Stimulated activated CD4-positive, alpha-beta T cell treated with anti-CD3 and anti-CD28 coated beads, TNF-alpha, amount 100 ng/mL, for 1 hour (primary cell): ENCODE measurements around the gene UNC119B.
"Not testable (repeated sequence)": the region's sequence is repeated elsewhere in the genome, so short reads cannot be mapped to it uniquely, and the experiment has no call there.

Source experiments
- DNase-seq, 3 donors: peaks; one replicate each; pipeline ENCODE4 v3.0.0-alpha.2; 2020; ENCODE audit warnings: low read depth in 3 of 3, low spot score in 1 of 3

UNC119B gene

GRCh38 chr12:120719072-120719471 is 8.8 kb downstream of the UNC119B start:
- no peak for DNase-seq

- DNase-seq: no peak
Measured at GRCh38 chr12:120719496-120720233, 9.4 kb downstream of the UNC119B start.

- no peak for DNase-seq
Measured at GRCh38 chr12:120720234-120720986, 10.2 kb downstream of the UNC119B start.

DNA sequence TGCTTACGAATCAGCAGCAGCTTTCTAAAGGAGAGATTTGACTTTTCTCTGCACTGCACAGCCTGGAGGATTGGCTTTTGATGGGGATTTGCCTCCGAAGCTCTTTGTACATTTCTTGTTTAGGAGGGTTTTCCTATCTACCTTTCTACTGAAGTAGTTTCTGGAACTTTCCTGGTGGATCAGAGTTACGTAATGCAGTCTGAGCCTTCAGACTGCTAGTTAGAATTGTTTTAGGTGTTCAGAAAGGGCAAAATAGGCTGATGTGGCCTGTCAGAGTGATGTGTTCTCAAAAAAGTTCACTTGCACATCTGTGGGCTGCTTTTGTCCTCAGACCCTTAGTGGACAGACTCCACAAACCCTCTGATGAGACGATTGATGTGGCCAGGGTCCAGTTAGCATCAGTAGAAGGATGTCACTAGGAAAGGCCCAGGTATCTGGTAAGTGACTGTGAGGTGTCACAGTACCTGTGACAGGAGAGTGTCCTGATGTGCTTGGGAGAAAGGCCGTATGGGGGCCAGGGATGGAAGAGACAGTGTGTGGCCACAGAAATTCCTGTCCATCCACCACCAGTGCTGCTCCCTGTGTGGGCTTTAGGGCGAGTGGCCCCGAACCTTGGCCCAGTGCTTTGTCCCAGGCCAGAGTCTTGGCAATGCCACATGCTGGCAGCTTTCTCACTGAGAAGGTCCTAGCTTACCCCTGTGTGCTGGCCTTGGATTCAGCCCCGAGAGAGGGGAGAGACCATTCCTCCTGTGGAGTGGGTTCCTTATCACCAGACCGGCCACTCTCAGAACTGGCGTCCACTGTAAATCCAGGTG is 10.9 kb downstream of the UNC119B start:
- DNase-seq: no peak

- DNase-seq: no peak
Measured at GRCh38 chr12:120721866-120722265, 11.6 kb downstream of the UNC119B start.

DNA sequence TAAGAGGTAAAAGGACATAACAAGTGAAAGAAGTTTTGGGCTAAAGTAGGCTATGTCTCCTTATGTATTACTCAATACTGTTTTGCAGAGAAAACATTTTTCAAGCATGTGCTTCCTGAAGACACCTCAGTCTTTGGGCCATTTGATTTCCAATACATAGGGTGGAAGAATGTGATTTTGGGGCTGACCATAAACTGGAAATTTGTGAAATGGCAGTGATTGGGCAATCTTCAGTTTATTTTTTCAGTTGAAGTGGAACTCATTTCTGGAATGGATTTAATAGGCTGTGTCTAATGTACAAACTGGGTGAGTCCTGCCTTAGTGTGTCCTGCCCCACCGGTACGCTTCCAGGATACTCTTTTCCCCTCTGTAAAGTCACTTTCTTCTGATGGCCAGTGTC is 12.5 kb downstream of the UNC119B start:
- DNase-seq: no peak

DNA sequence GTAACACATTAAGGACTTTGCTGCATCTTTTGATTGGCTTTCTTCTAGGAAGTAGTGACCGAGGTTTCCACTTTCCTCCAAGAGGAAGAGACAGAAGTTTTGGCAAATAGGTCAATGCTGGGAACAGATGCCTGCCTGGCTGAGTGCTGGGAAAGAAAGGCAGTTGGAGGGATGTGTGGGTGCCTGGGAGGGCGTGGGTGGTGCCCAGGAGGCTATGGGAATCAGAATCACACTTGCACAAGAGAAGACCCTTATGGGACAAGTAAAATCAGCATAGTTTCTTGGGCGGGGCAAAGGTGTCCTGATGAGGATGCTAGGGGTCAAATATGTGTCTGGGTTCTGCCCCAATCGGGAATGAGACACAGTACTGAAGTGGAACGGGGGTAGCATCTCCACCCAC is 14.5 kb downstream of the UNC119B start:
- DNase-seq: no peak

- DNase-seq: no peak
Measured at GRCh38 chr12:120725151-120725658, 14.9 kb downstream of the UNC119B start.

DNA sequence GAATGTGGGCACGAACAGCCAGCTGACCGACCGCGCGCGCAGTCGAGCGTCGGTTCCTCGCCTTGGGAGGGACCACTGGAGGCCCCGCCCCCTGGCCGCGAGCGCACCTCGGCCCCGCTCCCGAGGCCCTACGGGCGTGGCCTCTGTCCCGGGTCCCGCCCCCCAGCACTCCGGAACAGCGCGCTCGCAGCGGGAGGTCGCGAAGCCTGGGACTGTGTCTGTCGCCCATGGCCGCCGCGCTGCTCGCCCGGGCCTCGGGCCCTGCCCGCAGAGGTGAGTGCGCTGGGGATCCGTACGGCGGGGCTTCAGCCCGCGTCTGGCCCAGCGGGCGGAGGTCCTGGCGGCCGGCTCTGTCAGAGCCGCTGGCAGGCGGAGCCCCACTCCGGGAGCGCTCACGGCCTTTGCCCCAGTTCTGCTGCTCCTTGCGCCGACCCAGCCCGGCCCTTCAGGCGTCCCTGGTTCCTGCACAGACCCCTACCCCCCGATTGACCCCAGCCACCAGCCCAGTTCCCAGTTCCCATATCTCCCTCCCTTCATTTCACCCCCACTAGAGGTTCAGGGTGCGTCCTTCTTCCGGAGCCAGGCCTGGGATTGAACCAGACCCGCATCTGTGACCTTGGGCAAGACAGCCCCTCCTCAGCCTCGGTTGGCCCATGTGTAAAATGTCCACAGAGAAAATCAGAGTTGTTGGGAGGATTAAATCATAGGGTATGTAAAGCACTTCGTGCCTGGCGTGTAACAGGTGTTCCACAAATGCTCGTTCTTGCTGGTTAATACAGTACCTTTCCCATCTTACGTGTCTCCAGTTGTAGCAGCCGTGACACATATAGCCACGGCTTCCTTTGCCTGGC is 15.6 kb downstream of the UNC119B start, which contains the start of gene ACADS:
TSS of gene ACADS (plus strand) at position 168 of the 851 bp plus-strand sequence. CDS start at position 228, 60 bp downstream.
- peak; percentile 58 to 89 (median 78) for DNase-seq

GRCh38 chr12:120726510-120726793 is 16.2 kb downstream of the UNC119B start:
- no peak for DNase-seq

DNA sequence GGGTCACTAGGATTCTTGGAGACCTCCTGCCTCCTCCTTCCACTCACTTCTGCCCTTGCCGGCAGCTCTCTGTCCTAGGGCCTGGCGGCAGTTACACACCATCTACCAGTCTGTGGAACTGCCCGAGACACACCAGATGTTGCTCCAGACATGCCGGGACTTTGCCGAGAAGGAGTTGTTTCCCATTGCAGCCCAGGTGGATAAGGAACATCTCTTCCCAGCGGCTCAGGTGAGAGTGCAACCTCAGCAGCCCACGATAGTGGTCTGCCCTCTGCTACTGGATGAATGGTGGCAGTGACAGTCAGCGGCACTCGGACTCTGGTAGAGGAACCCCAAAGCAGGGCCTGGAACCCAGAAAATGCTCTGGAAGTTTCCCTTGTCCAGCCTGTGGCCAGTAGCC is 16.7 kb downstream of the UNC119B start:
- DNase-seq: no peak

GRCh38 chr12:120732198-120732597 is 21.9 kb downstream of the UNC119B start:
- not testable (repeated sequence) for DNase-seq

GRCh38 chr12:120733574-120733973 is 23.3 kb downstream of the UNC119B start:
- DNase-seq: no peak

DNA sequence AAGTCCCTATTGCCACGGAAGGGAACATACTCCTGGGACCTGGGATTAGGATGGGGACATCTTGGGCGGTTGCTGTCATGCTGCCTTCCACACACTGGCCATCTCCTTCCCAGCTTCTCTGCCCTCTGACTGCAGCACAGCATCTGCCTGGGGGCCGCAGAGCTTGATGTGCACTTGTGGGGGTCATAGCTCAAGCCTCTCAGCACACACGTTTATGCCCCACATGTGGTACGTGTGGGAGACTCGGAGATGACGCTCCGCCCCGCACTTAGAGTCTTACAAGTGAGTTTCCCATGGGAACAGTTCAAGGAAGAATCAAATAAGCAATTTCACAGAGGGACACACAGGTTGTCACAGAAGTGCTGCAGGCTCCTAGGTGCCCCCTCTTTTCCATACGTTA is 24.0 kb downstream of the UNC119B start:
- no peak for DNase-seq

DNA sequence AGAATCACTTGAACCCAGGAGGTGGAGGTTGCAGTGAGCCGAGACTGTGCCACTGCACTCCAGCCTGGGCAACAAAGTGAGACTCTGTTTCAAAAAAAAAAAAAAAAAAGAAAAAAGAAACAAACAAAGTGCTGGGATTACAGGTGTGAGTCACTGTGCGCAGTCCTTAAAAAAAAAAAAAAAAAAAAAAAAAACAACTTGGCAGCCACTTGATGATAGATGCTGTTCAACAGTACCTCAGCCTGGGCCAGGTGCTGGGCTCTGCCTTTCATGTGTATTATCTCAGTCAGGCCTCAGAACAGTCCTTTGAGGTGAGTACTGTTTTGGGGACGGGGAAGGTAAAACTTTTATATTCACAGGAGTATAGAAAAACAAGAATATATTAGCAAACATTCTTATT is 24.9 kb downstream of the UNC119B start:
- no peak for DNase-seq

GRCh38 chr12:120736404-120737331 is 26.4 kb downstream of the UNC119B start:
- DNase-seq: no peak

DNA sequence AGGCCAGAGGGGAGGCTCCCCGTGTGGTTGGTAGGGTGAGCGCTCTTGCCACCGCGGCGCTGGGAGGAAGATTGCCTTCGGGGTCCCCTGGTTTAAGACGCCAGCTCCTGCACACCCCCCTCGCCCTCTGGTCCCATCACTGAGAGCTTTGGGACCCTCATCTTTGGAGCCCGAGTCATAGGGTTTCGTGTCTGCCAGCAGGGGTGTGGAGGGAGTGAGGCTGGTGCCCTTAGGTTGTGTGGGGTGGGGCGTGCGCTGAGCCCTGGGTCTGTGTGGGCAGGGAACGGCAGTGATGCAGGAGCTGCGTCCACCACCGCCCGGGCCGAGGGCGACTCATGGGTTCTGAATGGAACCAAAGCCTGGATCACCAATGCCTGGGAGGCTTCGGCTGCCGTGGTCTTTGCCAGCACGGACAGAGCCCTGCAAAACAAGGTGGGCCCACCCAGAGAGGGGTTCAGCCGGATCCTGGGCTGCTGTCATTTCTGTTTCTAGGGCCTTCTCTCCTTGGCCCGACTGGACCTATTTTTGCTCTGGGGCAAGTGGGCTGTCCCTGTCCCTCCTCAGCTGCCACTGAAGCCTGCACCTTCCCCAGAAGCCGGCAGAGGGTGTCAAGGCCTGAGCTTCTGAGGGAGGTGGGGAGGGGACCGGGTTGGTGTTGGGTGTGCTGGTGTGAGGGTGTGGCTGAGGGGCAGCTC is 27.4 kb downstream of the UNC119B start:
- no peak for DNase-seq

GRCh38 chr12:120738252-120739030 is 28.2 kb downstream of the UNC119B start:
- no peak for DNase-seq
